ENCODE data around the gene ZDHHC7. TPM values are rescaled to one million over a fixed set of nuclear protein-coding genes. Genes with fewer than 3 reads are reported as not detected.

ZDHHC7 gene
- total RNA-seq, 1 experiment from 2014 or later = 39.9 TPM

DNA sequence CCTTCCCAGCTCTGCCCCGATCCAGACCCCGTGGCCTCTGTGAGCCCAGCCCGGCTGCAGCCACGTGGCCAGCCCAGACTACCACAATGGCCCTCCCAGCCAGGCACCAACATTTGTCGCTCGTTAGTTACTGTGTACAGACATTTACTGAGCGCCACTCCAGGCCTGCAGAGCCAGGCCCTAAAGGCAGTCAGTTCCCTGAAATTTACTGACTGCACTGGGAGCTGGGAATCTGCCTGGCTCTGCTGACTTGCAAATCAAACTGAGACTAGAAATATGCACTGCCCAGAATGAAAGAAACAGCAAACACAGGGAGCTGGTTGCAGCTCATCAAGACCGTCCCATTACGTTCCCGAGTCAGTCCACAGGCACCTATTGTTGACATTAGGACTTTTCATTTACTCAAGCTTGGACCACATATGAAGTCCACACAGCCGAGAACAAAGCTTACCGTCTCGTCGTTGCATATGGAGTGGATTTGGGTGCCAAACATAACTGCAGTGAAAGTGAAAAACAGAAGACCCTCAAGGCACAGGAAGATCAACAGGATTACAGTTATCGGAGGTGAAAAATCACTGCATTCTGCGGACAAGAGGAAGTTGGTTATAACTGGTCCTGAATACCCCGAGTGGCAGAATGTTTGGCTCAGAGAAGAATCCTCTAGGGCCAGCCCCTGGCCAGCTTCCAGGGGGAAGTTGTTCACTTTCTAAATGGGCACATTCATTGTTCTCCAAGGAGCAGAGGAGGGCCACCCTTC, 34.5 kb downstream of the ZDHHC7 start:
- CTCF ChIA-PET = interaction anchor here (1.4 kb wide), 1 partner anchor 110 kb away, joined by 3 read pairs; no protein-coding TSS in a partner anchor
- H2AFZ ChIP-seq (ENCODE audit: low read depth, low read length, poor library complexity, severe bottlenecking) = no peak overlapping the region
- H3K4me3 ChIP-seq (replicated peaks in 1 of 2; ENCODE audit: low read depth in 1 of 2, low read length in 2 of 2) = no peak overlapping the region
- intact Hi-C loops (cut with micrococcal nuclease) = no loop called here
- no peaks in the 10 kb centered on the region for H3K27me3 ChIP-seq (ENCODE audit: insufficient read depth, low read length)
- H3K9me2 ChIP-seq (ENCODE audit: insufficient read depth) = no peaks in the 10 kb centered on the region
- peaks cover 8% of the 10 kb centered on the region; the same call in 1 of the 2 replicates for H3K79me2 ChIP-seq (ENCODE audit: insufficient read depth, low read length)
- POLR2A ChIA-PET = no interaction called here
- RAD21 ChIA-PET (ENCODE audit: low non-redundant PET in 1 of 2, low total read pairs in 2 of 2, uncharacterized antibody in 2 of 2, unreplicated experiment in 2 of 2) = no interaction called here
- TF ChIP-seq SRF (IDR thresholded peaks at IDR 0.05; ENCODE audit: low read depth) (no peak), CTCF (IDR thresholded peaks at IDR 0.05 in 2 of 3, conservative IDR thresholded peaks at IDR 0.05 in 1 of 3; ENCODE audit: borderline replicate concordance in 1 of 3, insufficient read depth in 1 of 3, low read depth in 2 of 3, low read length in 2 of 3) (no peak), JUND (IDR thresholded peaks at IDR 0.05) (no peak), FOSL1 (IDR thresholded peaks at IDR 0.05; ENCODE audit: low read depth) (no peak)
- H4K20me1 ChIP-seq (ENCODE audit: insufficient read depth) = no peaks in the 10 kb centered on the region
- peaks cover 47 to 56% of the 10 kb centered on the region in 2 experiments for H3K36me3 ChIP-seq (ENCODE audit: control insufficient read depth in 1 of 2, insufficient read depth in 2 of 2, low read length in 2 of 2)
- no peak overlapping the region for H3K27ac ChIP-seq (ENCODE audit: low read depth, low read length)
- no TSS peak for BruUV-seq (replicated peaks)
- peaks cover 0 to 8% of the 10 kb centered on the region in 2 experiments; a peak in 2 of 4 replicates for H3K4me1 ChIP-seq (ENCODE audit: control insufficient read depth in 1 of 2, insufficient read depth in 2 of 2, low read length in 2 of 2)
- H3K9ac ChIP-seq (ENCODE audit: low read length) = no peak overlapping the region
- H3K9me3 ChIP-seq (ENCODE audit: control insufficient read depth in 1 of 2, insufficient read depth in 1 of 2, low read depth in 1 of 2, low read length in 2 of 2) = no peaks in the 10 kb centered on the region
- no peak overlapping the region for H3K4me2 ChIP-seq (ENCODE audit: low read length)
- ATAC-seq (no peak), DNase-seq (ENCODE audit: low read depth, low spot score) (no peak)

DNA sequence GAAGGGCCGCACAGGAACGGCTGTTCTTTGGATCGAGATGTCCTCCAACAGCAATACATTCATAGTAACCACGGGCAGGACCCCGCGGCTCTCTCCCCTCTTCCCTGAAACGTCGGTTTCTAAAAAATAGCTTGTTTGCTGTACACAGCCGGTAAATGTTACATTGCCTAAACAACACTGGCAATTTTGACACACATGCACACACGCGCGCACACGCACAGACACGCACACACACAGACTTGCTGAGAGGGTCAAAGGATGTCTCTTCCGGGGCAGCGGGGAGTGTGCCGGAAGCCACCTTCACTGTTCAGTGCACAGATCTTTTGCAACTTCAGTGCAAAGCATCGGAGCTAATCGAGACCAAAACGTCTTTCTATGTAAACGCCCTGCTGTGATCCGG, 35.8 kb downstream of the ZDHHC7 start:
- ChIA-PET POLR2A (no interaction called here), RAD21 (ENCODE audit: low non-redundant PET in 1 of 2, low total read pairs in 2 of 2, uncharacterized antibody in 2 of 2, unreplicated experiment in 2 of 2) (no interaction called here), CTCF (interaction anchor here (0.8 to 1.5 kb wide), 2 partner anchors 222 to 353 kb away, joined by 3 to 4 read pairs; no protein-coding TSS in a partner anchor)
- no peaks in the 10 kb centered on the region for H3K27me3 ChIP-seq (ENCODE audit: insufficient read depth, low read length)
- H3K79me2 ChIP-seq (ENCODE audit: insufficient read depth, low read length) = peaks cover under 1% of the 10 kb centered on the region; the same call in 1 of the 2 replicates
- H3K9me3 ChIP-seq (ENCODE audit: control insufficient read depth in 1 of 2, insufficient read depth in 1 of 2, low read depth in 1 of 2, low read length in 2 of 2) = no peaks in the 10 kb centered on the region
- intact Hi-C loops (cut with micrococcal nuclease) = no loop called here
- no peaks in the 10 kb centered on the region for H3K9me2 ChIP-seq (ENCODE audit: insufficient read depth)
- no peak overlapping the region for H2AFZ ChIP-seq (ENCODE audit: low read depth, low read length, poor library complexity, severe bottlenecking)
- peaks cover 41 to 44% of the 10 kb centered on the region in 2 experiments for H3K36me3 ChIP-seq (ENCODE audit: control insufficient read depth in 1 of 2, insufficient read depth in 2 of 2, low read length in 2 of 2)
- no TSS peak for BruUV-seq (replicated peaks)
- no peak overlapping the region for H3K4me3 ChIP-seq (replicated peaks in 1 of 2; ENCODE audit: low read depth in 1 of 2, low read length in 2 of 2)
- DNase-seq (ENCODE audit: low read depth, low spot score) (no peak), ATAC-seq (no peak)
- H3K27ac ChIP-seq (ENCODE audit: low read depth, low read length) = no peak overlapping the region
- H3K9ac ChIP-seq (ENCODE audit: low read length) = no peak overlapping the region
- no peak overlapping the region for H3K4me2 ChIP-seq (ENCODE audit: low read length)
- H3K4me1 ChIP-seq (ENCODE audit: control insufficient read depth in 1 of 2, insufficient read depth in 2 of 2, low read length in 2 of 2) = peaks cover 0 to 13% of the 10 kb centered on the region in 2 experiments; a peak in 2 of 4 replicates
- H4K20me1 ChIP-seq (ENCODE audit: insufficient read depth) = no peaks in the 10 kb centered on the region
- TF ChIP-seq ZNF274 (IDR thresholded peaks at IDR 0.05; ENCODE audit: low read depth, low read length) (no peak), ELF1 (IDR thresholded peaks at IDR 0.05; ENCODE audit: borderline replicate concordance, low read depth) (no peak), CEBPB (IDR thresholded peaks at IDR 0.05; ENCODE audit: low read depth) (no peak), CBX3 (IDR thresholded peaks at IDR 0.05; ENCODE audit: low read depth) (no peak), EZH2 (IDR thresholded peaks at IDR 0.05) (no peak), YY1 (IDR thresholded peaks at IDR 0.05; ENCODE audit: extremely low read depth, insufficient replicate concordance, low read depth, low read length) (no peak), SP1 (IDR thresholded peaks at IDR 0.05; ENCODE audit: low read depth) (no peak), POLR2A (IDR thresholded peaks at IDR 0.05; ENCODE audit: borderline replicate concordance, extremely low read depth, insufficient read depth, insufficient read length) (no peak), SIN3A (IDR thresholded peaks at IDR 0.05; ENCODE audit: low read depth) (no peak), POLR2AphosphoS5 (IDR thresholded peaks at IDR 0.05; ENCODE audit: low read depth, low read length) (no peak), ZFX (IDR thresholded peaks at IDR 0.05) (no peak), JUND (IDR thresholded peaks at IDR 0.05) (no peak), RAD21 (IDR thresholded peaks at IDR 0.05; ENCODE audit: low read depth) (no peak), ZBTB33 (IDR thresholded peaks at IDR 0.05; ENCODE audit: extremely low read depth, insufficient replicate concordance, low read length) (no peak)
- TF ChIP-seq, protein P1, sequence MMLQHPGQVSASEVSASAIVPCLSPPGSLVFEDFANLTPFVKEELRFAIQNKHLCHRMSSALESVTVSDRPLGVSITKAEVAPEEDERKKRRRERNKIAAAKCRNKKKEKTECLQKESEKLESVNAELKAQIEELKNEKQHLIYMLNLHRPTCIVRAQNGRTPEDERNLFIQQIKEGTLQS (IDR thresholded peaks at IDR 0.05) = no peak
